Activated CD8-positive, alpha-beta T cell treated with anti-CD3 and anti-CD28 coated beads for 36 hours (primary cell): ENCODE results near the gene JOSD1. TPM values are rescaled to one million over a fixed set of nuclear protein-coding genes. Genes with fewer than 3 reads are reported as not detected.

Experiments
- ATAC-seq: fragments of 200-7000 bp; cut with Tn5 transposase; one replicate; pipeline ENCODE4 v1.10.0; 2021; ENCODE audit warnings: mild to moderate bottlenecking, moderate library complexity
- CTCF ChIA-PET: fragments of 350-600 bp; sonication (Branson Sonifier 250); formaldehyde crosslinking; loops from one replicate; lab custom pipeline; 2021; ENCODE audit warnings: antibody characterized with exemption; lab: Charles Lee
- POLR2A ChIA-PET: fragments of 350-600 bp; sonication (Branson Sonifier 250); formaldehyde crosslinking; loops from one replicate; lab custom pipeline; 2021; ENCODE audit warnings: antibody characterized with exemption; lab: Charles Lee
- DNase-seq: peaks from one replicate; pipeline ENCODE4 v3.0.0-alpha.2; 2020
- H3K27ac Mint-ChIP-seq: one replicate; pipeline ENCODE4 v1.8.0; 2021; ENCODE audit warnings: mild to moderate bottlenecking, mixed read lengths
- H3K27me3 Mint-ChIP-seq: one replicate; pipeline ENCODE4 v1.8.0; 2021; ENCODE audit warnings: mixed read lengths
- H3K36me3 Mint-ChIP-seq: one replicate; pipeline ENCODE4 v1.8.0; 2021; ENCODE audit warnings: low read depth, mixed read lengths
- H3K4me1 Mint-ChIP-seq: one replicate; pipeline ENCODE4 v1.8.0; 2021; ENCODE audit warnings: low read depth, mixed read lengths
- H3K4me3 Mint-ChIP-seq: one replicate; pipeline ENCODE4 v1.8.0; 2021; ENCODE audit warnings: mild to moderate bottlenecking, moderate library complexity, mixed read lengths
- H3K9me3 Mint-ChIP-seq: one replicate; pipeline ENCODE4 v1.8.0; 2021; ENCODE audit warnings: mixed read lengths
- intact Hi-C: fragments of 100-400 bp; cut with micrococcal nuclease; formaldehyde crosslinking; loops from one replicate; pipeline ENCODE4 v1.10.0; 2022
- total RNA-seq, 2 experiments: library from RNA; stranded (reverse); gene quantifications; one replicate each; pipeline ENCODE4 v1.2.3, GENCODE V29; 2021
- TF ChIP-seq, protein P1 (sequence below): fragments of 200-600 bp; IDR thresholded peaks from one replicate; pipeline ENCODE4 v1.8.0; 2022; ENCODE audit warnings: antibody characterized with exemption, mild to moderate bottlenecking

JOSD1 gene
- total RNA-seq, 2 experiments from 2014 or later: 84.7 to 88.1 TPM

DNA sequence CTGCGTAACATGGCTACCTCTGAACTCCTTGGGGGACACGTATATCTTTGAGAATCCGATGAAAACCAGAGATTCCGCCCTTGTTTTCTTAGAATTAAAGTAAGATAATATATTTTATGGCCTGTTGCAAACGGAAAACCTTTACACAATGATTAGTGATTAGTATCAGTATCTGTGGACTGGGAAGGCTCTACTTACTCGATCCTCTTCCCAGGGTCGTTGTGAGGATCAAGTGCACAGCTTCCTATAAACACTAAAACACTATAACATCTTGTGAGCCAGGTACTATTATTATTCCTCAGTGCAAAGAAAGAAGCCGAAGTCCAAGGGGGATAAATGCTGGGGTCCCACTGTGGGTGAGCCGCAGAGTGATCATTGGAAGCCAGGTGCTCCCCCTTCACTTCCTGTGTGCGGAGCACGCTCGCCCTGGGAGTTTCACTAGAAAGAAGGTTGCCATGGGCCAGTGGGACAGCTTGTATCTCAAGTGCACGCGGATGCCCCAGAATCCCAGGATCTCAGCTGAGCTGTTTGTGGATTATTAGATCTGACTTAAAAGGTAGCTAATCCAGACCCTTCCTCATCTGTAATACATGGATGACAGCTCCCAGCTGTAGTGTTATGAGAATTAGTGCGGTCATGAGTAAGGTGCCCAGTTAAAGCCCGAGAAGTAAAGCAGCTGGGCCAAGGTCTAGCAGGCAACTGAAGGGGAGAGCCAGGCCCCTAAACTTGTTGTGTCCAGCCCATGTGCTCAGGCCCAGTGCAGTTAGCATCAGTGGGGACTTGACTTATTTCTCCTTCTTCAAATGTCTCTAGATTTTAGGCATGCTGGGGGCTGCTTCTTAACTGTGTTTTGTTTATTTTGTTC, 43.5 kb downstream of the JOSD1 start:
- ChIA-PET CTCF (interaction anchor here (0.8 to 3.1 kb wide), 3 partner anchors 10 to 605 kb away, joined by 3 to 13 read pairs (median 4); partner anchors contain the start of gene TOMM22), POLR2A (interaction anchor here (0.6 to 2.4 kb wide), 4 partner anchors 13 to 105 kb away, joined by 3 to 12 read pairs (median 6); partner anchors contain the start of gene TOMM22)
- H3K4me3 Mint-ChIP-seq: peak overlapping the region; percentile 94
- DNase-seq: peak; percentile 71
- TF ChIP-seq, protein P1, sequence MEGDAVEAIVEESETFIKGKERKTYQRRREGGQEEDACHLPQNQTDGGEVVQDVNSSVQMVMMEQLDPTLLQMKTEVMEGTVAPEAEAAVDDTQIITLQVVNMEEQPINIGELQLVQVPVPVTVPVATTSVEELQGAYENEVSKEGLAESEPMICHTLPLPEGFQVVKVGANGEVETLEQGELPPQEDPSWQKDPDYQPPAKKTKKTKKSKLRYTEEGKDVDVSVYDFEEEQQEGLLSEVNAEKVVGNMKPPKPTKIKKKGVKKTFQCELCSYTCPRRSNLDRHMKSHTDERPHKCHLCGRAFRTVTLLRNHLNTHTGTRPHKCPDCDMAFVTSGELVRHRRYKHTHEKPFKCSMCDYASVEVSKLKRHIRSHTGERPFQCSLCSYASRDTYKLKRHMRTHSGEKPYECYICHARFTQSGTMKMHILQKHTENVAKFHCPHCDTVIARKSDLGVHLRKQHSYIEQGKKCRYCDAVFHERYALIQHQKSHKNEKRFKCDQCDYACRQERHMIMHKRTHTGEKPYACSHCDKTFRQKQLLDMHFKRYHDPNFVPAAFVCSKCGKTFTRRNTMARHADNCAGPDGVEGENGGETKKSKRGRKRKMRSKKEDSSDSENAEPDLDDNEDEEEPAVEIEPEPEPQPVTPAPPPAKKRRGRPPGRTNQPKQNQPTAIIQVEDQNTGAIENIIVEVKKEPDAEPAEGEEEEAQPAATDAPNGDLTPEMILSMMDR: no peak
- no peaks in the 10 kb centered on the region for H3K27me3 Mint-ChIP-seq
- intact Hi-C loops: no loop called here
- ATAC-seq: peak; percentile 56
- peaks cover 14% of the 10 kb centered on the region for H3K4me1 Mint-ChIP-seq
- peak overlapping the region; percentile 98 for H3K27ac Mint-ChIP-seq
- H3K36me3 Mint-ChIP-seq: no peaks in the 10 kb centered on the region
- H3K9me3 Mint-ChIP-seq: no peaks in the 10 kb centered on the region

DNA sequence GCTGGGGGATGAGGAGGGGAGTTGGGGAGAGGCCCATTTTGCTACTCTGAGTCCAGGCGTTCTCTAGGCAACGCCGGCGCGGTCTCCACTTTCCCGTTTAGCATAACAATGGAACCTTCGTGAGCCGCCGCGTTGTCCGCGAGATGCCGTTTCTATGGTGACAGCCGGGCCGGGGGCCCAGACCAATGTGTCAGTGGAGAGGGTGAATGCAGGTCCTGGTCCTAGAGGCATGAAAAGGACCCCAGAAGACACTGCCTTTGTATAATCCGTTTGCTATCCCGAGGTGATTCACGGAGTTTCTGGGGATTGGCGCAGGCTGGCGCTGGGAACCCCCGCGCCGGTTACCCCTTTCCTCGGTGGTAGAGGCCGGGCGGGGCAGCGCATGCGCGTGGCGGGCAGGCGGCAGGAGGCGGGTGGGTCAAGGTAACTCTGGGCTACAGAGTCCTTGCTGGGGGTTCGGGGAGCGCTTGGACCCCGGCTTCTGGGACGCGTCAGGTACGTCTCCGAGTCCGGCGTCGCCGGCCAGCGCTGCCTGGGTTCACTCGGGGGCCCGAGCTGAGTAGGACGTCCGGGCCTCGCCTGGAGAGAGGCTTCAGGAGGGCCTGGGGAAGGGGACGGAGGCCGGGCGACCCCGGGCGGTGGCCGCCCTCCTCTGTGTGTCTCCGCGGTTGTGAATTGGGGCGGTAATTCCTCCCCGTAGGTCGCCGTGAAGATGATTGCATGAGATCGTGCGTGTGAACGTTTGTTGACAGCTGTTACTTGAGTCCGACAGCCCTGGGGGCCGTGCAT, 44.3 kb downstream of the JOSD1 start, which contains the start of the genes CBY1 and FAM227A:
TSS of gene CBY1 (plus strand) at position 383 of the 789 bp plus-strand sequence. CDS start 11,417 bp downstream, outside the sequence.
TSS of gene FAM227A (minus strand) at position 137 of the 789 bp plus-strand sequence. CDS start 6,224 bp downstream, outside the sequence.
- ChIA-PET POLR2A (interaction anchor here (0.6 to 2.4 kb wide), 5 partner anchors 14 to 354 kb away, joined by 3 to 12 read pairs (median 6); partner anchors contain the start of gene TOMM22), CTCF (interaction anchor here (1.2 to 3.1 kb wide), 2 partner anchors 25 to 604 kb away, joined by 3 to 13 read pairs; partner anchors contain the start of gene TOMM22)
- Mint-ChIP-seq H3K4me1 (peaks cover 14% of the 10 kb centered on the region), H3K9me3 (no peaks in the 10 kb centered on the region), H3K4me3 (peak within 1 kb of the TSS; percentile 94), H3K27me3 (no peaks in the 10 kb centered on the region), H3K27ac (peak within 1 kb of the TSS; percentile 98), H3K36me3 (no peaks in the 10 kb centered on the region)
- ATAC-seq (peak; percentile 83), DNase-seq (peak; percentile 89)
- intact Hi-C loops: no loop called here
- TF ChIP-seq, protein P1: no peak

DNA sequence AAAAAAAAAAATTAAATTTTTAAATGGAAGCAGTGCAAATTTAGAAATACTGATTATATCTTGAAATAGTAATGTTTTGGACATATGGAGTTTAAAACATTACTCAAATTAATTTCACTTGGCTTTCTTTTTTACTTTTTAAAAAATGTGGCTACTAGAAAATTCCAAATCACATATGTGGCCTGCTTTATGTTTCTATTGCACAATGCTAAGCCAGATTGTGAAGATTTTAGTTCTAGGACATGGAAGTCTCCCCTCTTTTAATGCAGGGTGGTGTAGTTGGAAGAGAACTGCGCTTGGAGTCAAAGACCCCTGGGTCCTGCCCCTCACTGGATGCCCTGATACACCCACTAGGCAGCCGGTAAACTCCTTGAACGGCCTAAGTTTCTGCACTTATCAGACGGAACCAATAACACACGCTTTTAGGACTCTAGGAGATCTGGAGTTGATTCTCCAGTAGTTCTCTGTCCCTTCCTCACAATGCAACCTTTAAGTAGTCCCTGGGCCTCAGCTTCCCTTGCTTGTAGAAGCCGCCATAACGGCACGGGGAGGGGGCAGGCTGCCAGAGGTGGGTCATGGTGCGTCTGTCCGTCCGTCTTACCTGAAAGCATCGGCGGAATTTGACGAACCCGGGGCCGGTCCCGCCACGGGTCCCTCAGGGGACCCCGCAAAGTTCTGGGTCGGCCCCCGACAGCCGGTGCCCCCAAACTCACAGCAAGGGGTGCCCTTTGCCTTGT, 45.1 kb downstream of the JOSD1 start:
- intact Hi-C loops: no loop called here
- Mint-ChIP-seq H3K27me3 (no peaks in the 10 kb centered on the region), H3K4me3 (peak overlapping the region; percentile 94), H3K9me3 (no peaks in the 10 kb centered on the region), H3K27ac (peak overlapping the region; percentile 98), H3K36me3 (no peaks in the 10 kb centered on the region), H3K4me1 (peaks cover 14% of the 10 kb centered on the region)
- TF ChIP-seq, protein P1: no peak
- POLR2A ChIA-PET: no interaction called here
- peak; percentile 6 for DNase-seq
- CTCF ChIA-PET: no interaction called here
- no peak for ATAC-seq

DNA sequence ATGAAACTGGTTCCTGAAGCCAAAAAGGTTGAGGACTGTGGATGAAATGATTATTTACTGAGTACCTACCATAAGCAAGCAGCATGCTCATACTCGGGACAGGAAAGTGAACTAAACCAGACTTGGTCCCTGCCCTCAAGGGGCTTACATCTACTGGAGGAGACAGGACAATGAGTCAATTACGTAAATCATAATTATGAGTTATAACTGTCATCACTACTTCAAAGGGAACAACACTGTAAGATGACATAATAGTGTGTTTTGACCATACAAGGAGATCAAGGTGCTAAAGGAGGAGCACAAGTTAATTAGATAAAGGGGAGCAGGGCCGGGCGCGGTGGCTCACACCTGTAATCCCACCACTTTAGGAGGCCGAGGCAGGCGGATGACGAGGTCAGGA, 47.0 kb downstream of the JOSD1 start:
- intact Hi-C loops: no loop called here
- Mint-ChIP-seq H3K9me3 (no peaks in the 10 kb centered on the region), H3K27ac (no peak overlapping the region), H3K4me3 (no peak overlapping the region), H3K27me3 (no peaks in the 10 kb centered on the region), H3K36me3 (no peaks in the 10 kb centered on the region), H3K4me1 (peaks cover 14% of the 10 kb centered on the region)
- TF ChIP-seq, protein P1: no peak
- ChIA-PET POLR2A (interaction anchor here (0.8 kb wide), 1 partner anchor 12 kb away, joined by 4 read pairs; no protein-coding TSS in a partner anchor), CTCF (no interaction called here)
- ATAC-seq (no peak), DNase-seq (no peak)
